ENCODE data around the gene CLCN7.

Gene CLCN7

DNA sequence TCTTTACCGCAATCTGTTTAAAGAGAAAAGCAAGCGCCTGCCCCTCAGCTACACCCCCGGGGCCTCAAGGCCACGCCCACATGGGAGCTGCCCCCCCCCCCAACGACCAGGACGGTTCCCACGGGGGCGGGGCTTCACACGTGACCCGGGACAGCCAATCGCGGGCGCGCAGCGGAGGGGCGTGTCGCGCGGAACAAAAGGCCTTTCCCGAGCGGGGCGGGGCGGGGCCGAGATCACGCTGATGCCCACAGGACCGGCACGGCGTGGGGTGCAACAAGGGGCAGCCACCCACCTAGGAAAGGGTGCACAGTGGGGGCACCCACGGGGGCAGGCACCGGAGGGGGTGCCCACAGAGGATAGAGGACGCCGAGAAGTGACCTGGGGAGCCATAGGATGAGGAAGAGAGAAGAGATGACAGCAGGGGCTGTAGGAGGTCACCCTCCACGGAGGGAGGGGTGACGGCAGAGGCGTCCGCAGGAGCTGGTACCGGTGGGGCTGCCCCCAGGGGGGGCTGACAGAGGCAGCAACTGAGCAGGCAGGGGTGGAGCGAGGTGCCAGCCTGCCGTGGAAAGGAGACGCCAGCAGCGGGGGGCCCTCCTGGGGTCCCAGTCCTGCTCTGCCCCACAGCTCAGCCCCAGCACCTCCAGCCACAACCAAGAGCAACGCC lies 66.5 kb downstream of the CLCN7 start:
- in situ Hi-C loops (cut with MboI; ENCODE audit: low sequenced_read_pairs): no loop called here

GRCh38 chr16:1407753-1408152 lies 67.1 kb downstream of the CLCN7 start:
- in situ Hi-C loops (cut with MboI; ENCODE audit: low sequenced_read_pairs): no loop called here

DNA sequence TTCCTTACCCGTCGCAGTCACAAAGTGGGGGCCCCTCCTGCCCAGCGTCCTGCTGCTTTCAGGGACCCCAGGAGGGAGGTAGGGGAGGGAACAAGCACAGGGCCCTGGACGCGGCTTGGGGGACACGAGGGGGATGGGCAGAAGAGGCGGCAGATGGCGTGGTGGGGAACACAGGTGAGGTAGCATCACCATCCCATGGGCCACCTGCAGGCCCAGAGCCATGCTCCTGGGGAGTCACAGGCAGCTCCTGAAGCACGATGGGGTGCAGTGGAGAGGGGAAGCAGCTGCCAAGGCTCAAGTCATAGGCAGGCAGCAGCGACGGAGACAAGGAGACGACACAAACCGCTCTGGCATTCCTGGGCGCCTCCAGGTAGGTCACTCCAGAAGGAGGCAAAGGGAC lies 71.1 kb downstream of the CLCN7 start:
- in situ Hi-C loops (cut with MboI; ENCODE audit: low sequenced_read_pairs): no loop called here

DNA sequence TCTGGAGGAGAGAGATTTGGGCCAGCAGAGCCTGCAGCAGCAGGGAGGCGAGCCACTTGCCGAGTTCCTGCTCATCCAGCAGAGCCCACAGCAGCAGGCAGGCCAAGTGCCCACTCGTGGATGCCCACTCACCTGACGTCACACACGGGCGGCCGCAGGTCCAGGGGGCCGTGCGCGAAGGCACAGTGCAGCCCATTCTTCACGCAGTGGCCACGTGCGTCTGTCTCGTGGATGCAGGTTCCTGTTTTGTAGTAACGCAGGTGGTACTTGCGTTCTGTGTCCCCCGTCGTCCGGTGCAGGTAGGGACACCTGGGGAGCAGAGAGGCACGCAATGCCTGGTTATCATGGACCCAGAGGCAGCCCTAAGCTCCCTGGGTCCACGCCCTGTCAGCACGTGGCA lies 71.8 kb downstream of the CLCN7 start:
- in situ Hi-C loops (cut with MboI; ENCODE audit: low sequenced_read_pairs): no loop called here

GRCh38 chr16:1401758-1402154 lies 73.1 kb downstream of the CLCN7 start:
- in situ Hi-C loops (cut with MboI; ENCODE audit: low sequenced_read_pairs): no loop called here

- in situ Hi-C loops (cut with MboI; ENCODE audit: low sequenced_read_pairs): no loop called here
These were observed 73.6 kb downstream of the CLCN7 start for GRCh38 chr16:1401061-1401757.

DNA sequence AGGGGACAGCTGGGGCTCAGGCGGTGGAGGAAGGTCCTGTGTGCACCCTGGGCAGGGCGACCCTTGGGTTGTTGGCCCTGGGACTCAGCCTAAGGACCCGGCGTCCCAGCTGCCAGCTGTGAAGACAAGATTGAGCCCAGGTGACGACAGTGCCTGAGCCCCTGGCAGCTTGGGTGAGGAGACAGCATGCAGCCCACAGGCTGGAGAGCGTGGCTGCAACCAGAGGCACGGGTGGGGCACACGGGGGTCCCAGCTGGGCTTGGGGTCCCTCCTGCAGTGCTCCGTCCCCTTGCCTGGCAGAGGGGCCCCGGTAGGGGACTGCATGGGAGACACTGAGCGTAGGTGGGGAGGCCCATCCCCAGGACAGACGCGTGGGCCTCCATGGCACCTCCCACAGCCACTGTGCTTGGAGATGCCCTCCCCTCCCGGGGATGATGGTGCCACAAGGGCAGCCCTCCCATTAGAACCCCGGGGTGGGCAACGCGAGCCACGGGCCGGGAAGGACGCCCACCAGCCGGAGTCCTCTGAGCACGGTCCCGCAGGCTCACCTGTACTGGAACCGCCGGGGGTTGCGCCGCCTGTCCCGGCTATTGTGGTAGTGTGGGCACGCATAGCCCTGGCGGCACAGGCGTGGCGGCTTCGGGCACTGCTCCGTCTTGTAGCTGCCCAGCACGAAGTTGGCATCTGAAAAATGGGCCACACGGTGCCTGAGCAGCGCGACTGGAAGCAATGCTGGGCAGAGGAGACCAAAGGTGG lies 75.8 kb downstream of the CLCN7 start:
- in situ Hi-C loops (cut with MboI; ENCODE audit: low sequenced_read_pairs): no loop called here

DNA sequence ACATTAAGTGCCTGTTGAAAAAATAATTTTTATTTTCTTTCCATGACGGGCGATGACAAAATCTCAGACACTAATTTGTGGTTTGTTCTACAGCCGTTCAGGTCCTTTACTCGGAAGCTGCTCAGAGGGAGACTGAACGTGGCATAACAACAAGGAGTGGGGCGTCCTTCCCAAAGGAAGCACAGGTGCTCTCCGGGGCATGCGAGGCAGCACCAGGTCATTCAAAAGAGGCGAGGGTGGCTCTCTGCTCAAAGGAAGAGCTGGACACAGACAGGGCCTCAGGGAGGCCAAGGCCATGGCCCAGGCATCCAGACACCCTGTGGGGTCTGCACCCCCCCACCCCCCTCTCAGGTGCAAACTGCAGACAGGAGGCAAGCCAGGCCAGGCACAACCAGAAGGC lies 76.5 kb downstream of the CLCN7 start:
- in situ Hi-C loops (cut with MboI; ENCODE audit: low sequenced_read_pairs): no loop called here

GRCh38 chr16:1397779-1398178 lies 77.0 kb downstream of the CLCN7 start:
- in situ Hi-C loops (cut with MboI; ENCODE audit: low sequenced_read_pairs): no loop called here

DNA sequence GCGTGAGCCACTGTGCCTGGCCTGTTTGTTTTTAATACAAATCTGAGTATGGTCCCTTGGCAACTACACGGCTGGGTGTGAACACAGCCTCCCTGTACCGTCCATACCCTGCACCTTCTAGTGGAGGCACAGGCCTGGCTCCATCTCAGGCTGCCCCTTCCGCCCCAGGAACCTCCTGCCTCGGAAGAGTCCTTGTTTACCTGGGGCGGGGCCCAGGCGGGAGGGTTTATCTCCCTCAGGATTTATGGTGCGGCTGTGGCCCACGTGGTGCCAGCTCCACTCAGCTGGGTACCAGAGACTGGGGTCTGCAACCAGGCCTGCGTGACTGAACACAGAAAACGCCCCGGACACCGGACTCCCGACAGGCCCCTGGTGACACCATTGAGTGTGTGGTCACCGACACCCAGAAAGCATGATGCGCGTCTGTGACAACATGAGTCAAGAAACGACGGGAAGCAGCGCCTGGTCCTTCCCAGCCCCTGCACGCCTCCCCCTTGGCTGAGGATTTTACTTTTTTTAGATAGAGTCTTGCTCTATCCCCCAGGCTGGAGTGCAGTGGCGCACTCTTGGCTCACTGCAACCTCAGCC lies 79.3 kb downstream of the CLCN7 start:
- in situ Hi-C loops (cut with MboI; ENCODE audit: low sequenced_read_pairs): no loop called here
